SK-N-SH treated with all-trans-retinoic acid at 6 μM for 48 hours (cell line): ENCODE data around the gene FSIP1.

Experiments used
- ATAC-seq: fragments of 200-7000 bp; cut with Tn5 transposase; 3 replicates; pipeline ENCODE4 v1.9.1; 2020; ENCODE audit warnings: mild to moderate bottlenecking, moderate library complexity
- BACH2 ChIP-seq: fragments of 250-450 bp; sonication (Bioruptor Pico); IDR thresholded peaks from 2 replicates; pipeline ENCODE4 v1.9.0; 2021; ENCODE audit warnings: mild to moderate bottlenecking, borderline replicate concordance
- CSDC2 ChIP-seq: fragments of 250-450 bp; sonication (Bioruptor Pico); IDR thresholded peaks from 2 replicates; pipeline ENCODE4 v1.5.0; 2020; ENCODE audit warnings: mild to moderate bottlenecking, moderate library complexity
- ESRRG ChIP-seq: fragments of 250-450 bp; sonication (Bioruptor Pico); IDR thresholded peaks from 2 replicates; pipeline ENCODE4 v1.6.1; 2021; ENCODE audit warnings: mild to moderate bottlenecking
- GLIS3 ChIP-seq: fragments of 250-450 bp; sonication (Bioruptor Pico); IDR thresholded peaks from 2 replicates; pipeline ENCODE4 v1.5.0; 2020; ENCODE audit warnings: mild to moderate bottlenecking, moderate library complexity
- ISL1 ChIP-seq: fragments of 250-450 bp; sonication (Bioruptor Pico); IDR thresholded peaks from 2 replicates; pipeline ENCODE4 v2.1.2; 2022; ENCODE audit warnings: mild to moderate bottlenecking, moderate library complexity
- OSR1 ChIP-seq: fragments of 250-450 bp; sonication (Bioruptor Pico); IDR thresholded peaks from 2 replicates; pipeline ENCODE4 v1.8.0; 2022; ENCODE audit warnings: moderate library complexity, mild to moderate bottlenecking, inconsistent platforms
- PPARA ChIP-seq: fragments of 250-450 bp; sonication (Bioruptor Pico); IDR thresholded peaks from 2 replicates; pipeline ENCODE4 v1.5.0; 2020; ENCODE audit warnings: mild to moderate bottlenecking, borderline replicate concordance
- RARB ChIP-seq: fragments of 250-450 bp; sonication (Bioruptor Pico); IDR thresholded peaks from 2 replicates; pipeline ENCODE4 v1.8.0; 2021; ENCODE audit warnings: mild to moderate bottlenecking, moderate library complexity
- SNAI2 ChIP-seq: fragments of 250-450 bp; sonication (Bioruptor Pico); IDR thresholded peaks from 2 replicates; pipeline ENCODE4 v1.5.0; 2020; ENCODE audit warnings: mild to moderate bottlenecking, moderate library complexity
- TCF4 ChIP-seq: fragments of 250-450 bp; sonication (Bioruptor Pico); IDR thresholded peaks from 2 replicates; pipeline ENCODE4 v1.8.0; 2021; ENCODE audit warnings: mild to moderate bottlenecking, moderate library complexity, borderline replicate concordance
- ZC3H10 ChIP-seq: fragments of 250-450 bp; sonication (Bioruptor Pico); IDR thresholded peaks from 2 replicates; pipeline ENCODE4 v1.5.1; 2021; ENCODE audit warnings: mild to moderate bottlenecking, moderate library complexity
- ZFP3 ChIP-seq: fragments of 250-450 bp; sonication (Bioruptor Pico); IDR thresholded peaks from 2 replicates; pipeline ENCODE4 v1.5.0; 2020; ENCODE audit warnings: mild to moderate bottlenecking, moderate library complexity
- ZFP30 ChIP-seq: fragments of 450-650 bp; formaldehyde crosslinking; IDR thresholded peaks from 2 replicates; pipeline ENCODE4 v1.5.0; 2022; ENCODE audit warnings: mild to moderate bottlenecking, moderate library complexity
- ZNF565 ChIP-seq: fragments of 450-650 bp; formaldehyde crosslinking; conservative IDR thresholded peaks from 2 replicates; pipeline ENCODE4 v1.5.0; 2020; ENCODE audit warnings: low read depth, mild to moderate bottlenecking, moderate library complexity
- ZNF70 ChIP-seq: fragments of 450-650 bp; formaldehyde crosslinking; IDR thresholded peaks from 2 replicates; pipeline ENCODE4 v1.5.0; 2020; ENCODE audit warnings: mild to moderate bottlenecking, moderate library complexity
- ZNF8 ChIP-seq: fragments of 450-650 bp; formaldehyde crosslinking; IDR thresholded peaks from 2 replicates; pipeline ENCODE4 v1.5.0; 2020; ENCODE audit warnings: mild to moderate bottlenecking, moderate library complexity
- TF ChIP-seq, protein P1 (sequence below): fragments of 250-450 bp; sonication (Bioruptor Pico); IDR thresholded peaks from 2 replicates; pipeline ENCODE4 v1.5.1; 2021; ENCODE audit warnings: mild to moderate bottlenecking, moderate library complexity
- TF ChIP-seq, protein P2 (sequence below): fragments of 250-450 bp; sonication (Bioruptor Pico); IDR thresholded peaks from 2 replicates; pipeline ENCODE4 v1.8.0; 2021; ENCODE audit warnings: low read depth, mild to moderate bottlenecking, moderate library complexity, borderline replicate concordance
- TF ChIP-seq, protein P3 (sequence below): fragments of 250-450 bp; sonication (Bioruptor Pico); IDR thresholded peaks from 2 replicates; pipeline ENCODE4 v1.5.0; 2020; ENCODE audit warnings: mild to moderate bottlenecking, moderate library complexity
- TF ChIP-seq, protein P4 (sequence below): fragments of 250-450 bp; sonication (Bioruptor Pico); IDR thresholded peaks from 2 replicates; pipeline ENCODE4 v1.8.0; 2020; ENCODE audit warnings: mild to moderate bottlenecking, moderate library complexity, borderline replicate concordance
- TF ChIP-seq, protein P5 (sequence below): fragments of 250-450 bp; sonication (Bioruptor Pico); IDR thresholded peaks from 2 replicates; pipeline ENCODE4 v1.5.1; 2020; ENCODE audit warnings: low read depth, mild to moderate bottlenecking, moderate library complexity

Gene FSIP1

DNA sequence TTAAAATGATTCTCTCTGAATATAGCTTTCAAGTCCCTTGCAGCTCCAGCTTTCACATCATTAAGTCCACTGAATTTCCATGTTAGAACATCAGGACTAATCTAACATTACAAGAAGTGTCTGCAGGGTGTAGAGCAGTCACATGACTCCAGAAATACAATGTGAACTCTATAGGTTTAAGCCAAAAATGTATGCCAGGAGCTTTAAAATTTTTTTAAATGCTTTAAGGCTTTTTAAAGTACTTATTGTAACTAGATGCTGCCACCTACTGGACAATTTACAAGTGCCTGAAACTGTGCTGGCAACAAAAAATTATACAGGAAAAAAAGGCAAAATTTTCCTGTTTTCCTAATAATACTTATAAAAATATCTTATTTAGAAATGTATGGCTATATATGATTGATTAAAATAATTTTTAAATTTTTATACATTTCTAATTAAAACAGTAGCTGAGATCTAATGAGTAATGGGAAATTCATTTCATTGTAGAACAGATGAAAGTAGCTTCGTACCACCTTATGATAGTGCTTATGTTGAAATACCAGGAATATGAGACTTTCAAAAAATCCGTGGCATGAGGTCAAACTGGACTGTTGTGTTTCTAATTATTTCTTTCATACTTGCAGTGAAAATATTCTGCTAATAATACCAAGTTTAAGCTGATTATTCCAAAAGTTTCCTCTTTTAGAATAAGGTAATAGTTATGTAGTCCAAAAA, 25.7 kb downstream of the FSIP1 start:
- TF ChIP-seq ZC3H10 (CRISPR knock-in tag), result no peak
- TF ChIP-seq, protein P1, sequence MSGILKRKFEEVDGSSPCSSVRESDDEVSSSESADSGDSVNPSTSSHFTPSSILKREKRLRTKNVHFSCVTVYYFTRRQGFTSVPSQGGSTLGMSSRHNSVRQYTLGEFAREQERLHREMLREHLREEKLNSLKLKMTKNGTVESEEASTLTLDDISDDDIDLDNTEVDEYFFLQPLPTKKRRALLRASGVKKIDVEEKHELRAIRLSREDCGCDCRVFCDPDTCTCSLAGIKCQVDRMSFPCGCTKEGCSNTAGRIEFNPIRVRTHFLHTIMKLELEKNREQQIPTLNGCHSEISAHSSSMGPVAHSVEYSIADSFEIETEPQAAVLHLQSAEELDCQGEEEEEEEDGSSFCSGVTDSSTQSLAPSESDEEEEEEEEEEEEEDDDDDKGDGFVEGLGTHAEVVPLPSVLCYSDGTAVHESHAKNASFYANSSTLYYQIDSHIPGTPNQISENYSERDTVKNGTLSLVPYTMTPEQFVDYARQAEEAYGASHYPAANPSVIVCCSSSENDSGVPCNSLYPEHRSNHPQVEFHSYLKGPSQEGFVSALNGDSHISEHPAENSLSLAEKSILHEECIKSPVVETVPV (CRISPR knock-in tag), result no peak
- no peak for TF ChIP-seq ZFP30
- TF ChIP-seq, protein P2, sequence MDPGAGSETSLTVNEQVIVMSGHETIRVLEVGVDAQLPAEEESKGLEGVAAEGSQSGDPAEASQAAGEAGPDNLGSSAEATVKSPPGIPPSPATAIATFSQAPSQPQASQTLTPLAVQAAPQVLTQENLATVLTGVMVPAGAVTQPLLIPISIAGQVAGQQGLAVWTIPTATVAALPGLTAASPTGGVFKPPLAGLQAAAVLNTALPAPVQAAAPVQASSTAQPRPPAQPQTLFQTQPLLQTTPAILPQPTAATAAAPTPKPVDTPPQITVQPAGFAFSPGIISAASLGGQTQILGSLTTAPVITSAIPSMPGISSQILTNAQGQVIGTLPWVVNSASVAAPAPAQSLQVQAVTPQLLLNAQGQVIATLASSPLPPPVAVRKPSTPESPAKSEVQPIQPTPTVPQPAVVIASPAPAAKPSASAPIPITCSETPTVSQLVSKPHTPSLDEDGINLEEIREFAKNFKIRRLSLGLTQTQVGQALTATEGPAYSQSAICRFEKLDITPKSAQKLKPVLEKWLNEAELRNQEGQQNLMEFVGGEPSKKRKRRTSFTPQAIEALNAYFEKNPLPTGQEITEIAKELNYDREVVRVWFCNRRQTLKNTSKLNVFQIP (CRISPR knock-in tag), result no peak
- no peak for TF ChIP-seq ZNF565 (CRISPR knock-in tag)
- TF ChIP-seq, all 23 proteins: peak for 0
- ATAC-seq, result peak; percentile 58; the same call in 2 of the 3 replicates

DNA sequence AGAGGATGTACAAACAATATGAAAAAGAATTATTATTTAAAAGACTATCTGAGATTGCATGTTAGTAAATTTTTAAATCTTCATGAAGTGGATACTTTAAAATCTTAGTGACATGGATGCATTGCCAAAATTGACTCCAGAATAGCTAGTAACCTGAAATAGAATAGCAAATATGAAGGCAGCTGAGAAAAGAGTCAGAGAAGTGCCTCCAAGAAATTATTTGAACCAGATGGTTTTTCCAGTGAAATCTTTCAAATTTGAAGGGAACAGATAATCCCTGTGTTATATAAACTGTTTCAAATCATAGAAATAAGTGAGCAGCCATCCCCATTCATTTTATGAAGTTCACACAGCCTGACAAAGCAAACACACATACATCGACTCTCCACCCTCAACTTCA, 29.6 kb downstream of the FSIP1 start:
- no peak for ATAC-seq
- TF ChIP-seq, protein P3, sequence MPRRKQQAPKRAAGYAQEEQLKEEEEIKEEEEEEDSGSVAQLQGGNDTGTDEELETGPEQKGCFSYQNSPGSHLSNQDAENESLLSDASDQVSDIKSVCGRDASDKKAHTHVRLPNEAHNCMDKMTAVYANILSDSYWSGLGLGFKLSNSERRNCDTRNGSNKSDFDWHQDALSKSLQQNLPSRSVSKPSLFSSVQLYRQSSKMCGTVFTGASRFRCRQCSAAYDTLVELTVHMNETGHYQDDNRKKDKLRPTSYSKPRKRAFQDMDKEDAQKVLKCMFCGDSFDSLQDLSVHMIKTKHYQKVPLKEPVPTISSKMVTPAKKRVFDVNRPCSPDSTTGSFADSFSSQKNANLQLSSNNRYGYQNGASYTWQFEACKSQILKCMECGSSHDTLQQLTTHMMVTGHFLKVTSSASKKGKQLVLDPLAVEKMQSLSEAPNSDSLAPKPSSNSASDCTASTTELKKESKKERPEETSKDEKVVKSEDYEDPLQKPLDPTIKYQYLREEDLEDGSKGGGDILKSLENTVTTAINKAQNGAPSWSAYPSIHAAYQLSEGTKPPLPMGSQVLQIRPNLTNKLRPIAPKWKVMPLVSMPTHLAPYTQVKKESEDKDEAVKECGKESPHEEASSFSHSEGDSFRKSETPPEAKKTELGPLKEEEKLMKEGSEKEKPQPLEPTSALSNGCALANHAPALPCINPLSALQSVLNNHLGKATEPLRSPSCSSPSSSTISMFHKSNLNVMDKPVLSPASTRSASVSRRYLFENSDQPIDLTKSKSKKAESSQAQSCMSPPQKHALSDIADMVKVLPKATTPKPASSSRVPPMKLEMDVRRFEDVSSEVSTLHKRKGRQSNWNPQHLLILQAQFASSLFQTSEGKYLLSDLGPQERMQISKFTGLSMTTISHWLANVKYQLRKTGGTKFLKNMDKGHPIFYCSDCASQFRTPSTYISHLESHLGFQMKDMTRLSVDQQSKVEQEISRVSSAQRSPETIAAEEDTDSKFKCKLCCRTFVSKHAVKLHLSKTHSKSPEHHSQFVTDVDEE (CRISPR knock-in tag), result no peak
- TF ChIP-seq OSR1 (no peak), CSDC2 (no peak), ZFP3 (CRISPR knock-in tag) (no peak), SNAI2 (no peak), GLIS3 (CRISPR knock-in tag) (no peak), ESRRG (CRISPR knock-in tag) (no peak), TCF4 (CRISPR knock-in tag) (no peak), ZNF8 (CRISPR knock-in tag) (no peak), BACH2 (no peak), RARB (no peak), ZNF565 (CRISPR knock-in tag) (no peak), ISL1 (no peak), PPARA (CRISPR knock-in tag) (no peak), ZNF70 (CRISPR knock-in tag) (no peak)
- TF ChIP-seq, protein P2 (CRISPR knock-in tag), result no peak
- TF ChIP-seq, protein P4, sequence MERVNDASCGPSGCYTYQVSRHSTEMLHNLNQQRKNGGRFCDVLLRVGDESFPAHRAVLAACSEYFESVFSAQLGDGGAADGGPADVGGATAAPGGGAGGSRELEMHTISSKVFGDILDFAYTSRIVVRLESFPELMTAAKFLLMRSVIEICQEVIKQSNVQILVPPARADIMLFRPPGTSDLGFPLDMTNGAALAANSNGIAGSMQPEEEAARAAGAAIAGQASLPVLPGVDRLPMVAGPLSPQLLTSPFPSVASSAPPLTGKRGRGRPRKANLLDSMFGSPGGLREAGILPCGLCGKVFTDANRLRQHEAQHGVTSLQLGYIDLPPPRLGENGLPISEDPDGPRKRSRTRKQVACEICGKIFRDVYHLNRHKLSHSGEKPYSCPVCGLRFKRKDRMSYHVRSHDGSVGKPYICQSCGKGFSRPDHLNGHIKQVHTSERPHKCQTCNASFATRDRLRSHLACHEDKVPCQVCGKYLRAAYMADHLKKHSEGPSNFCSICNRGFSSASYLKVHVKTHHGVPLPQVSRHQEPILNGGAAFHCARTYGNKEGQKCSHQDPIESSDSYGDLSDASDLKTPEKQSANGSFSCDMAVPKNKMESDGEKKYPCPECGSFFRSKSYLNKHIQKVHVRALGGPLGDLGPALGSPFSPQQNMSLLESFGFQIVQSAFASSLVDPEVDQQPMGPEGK, result no peak
- TF ChIP-seq, protein P1 (CRISPR knock-in tag), result no peak
- TF ChIP-seq, protein P5, sequence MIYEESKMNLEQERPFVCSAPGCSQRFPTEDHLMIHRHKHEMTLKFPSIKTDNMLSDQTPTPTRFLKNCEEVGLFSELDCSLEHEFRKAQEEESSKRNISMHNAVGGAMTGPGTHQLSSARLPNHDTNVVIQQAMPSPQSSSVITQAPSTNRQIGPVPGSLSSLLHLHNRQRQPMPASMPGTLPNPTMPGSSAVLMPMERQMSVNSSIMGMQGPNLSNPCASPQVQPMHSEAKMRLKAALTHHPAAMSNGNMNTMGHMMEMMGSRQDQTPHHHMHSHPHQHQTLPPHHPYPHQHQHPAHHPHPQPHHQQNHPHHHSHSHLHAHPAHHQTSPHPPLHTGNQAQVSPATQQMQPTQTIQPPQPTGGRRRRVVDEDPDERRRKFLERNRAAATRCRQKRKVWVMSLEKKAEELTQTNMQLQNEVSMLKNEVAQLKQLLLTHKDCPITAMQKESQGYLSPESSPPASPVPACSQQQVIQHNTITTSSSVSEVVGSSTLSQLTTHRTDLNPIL, result no peak
